HG02642 (cell line): ENCODE results near the gene CLEC18A.
"Not testable (repeated sequence)": the region's sequence is repeated elsewhere in the genome, so short reads cannot be mapped to it uniquely, and the experiment has no call there.

ENCODE experiments used
- ATAC-seq: cut with Tn5 transposase; IDR thresholded peaks from one replicate; pipeline ENCODE4 v1.9.1; 2021; ENCODE audit warnings: mild to moderate bottlenecking; ENCODE audit not compliant: unreplicated experiment, poor library complexity

CLEC18A gene

DNA sequence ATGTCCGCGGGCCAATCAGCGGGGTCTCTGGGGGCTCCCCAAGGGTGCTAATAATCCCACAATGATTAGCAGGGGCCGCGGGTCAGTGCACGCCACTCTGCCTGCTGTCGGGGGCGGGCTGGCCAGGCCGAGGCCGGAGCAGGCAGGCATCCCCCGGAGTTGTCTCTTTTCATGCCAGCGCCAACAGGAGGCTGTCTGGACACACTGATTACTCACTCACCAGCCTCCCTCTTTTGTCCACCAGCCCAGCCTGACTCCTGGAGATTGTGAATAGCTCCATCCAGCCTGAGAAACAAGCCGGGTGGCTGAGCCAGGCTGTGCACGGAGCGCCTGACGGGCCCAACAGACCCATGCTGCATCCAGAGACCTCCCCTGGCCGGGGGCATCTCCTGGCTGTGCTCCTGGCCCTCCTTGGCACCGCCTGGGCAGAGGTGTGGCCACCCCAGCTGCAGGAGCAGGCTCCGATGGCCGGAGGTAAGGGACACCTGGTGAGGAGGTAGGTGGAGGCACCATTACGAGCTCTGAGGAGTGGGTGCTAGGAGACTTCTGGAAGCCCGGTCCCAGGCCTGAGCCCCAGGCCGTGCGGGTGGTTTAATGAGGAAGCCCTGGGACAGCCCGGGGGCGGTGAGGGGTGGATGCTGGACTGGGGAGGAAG, at the start of gene CLEC18A:
Gene CLEC18A, plus strand, starts transcription at position 318 of the 655 bp plus-strand sequence. Its CDS starts 33 bp downstream, at position 351.
- not testable (repeated sequence) for ATAC-seq

DNA sequence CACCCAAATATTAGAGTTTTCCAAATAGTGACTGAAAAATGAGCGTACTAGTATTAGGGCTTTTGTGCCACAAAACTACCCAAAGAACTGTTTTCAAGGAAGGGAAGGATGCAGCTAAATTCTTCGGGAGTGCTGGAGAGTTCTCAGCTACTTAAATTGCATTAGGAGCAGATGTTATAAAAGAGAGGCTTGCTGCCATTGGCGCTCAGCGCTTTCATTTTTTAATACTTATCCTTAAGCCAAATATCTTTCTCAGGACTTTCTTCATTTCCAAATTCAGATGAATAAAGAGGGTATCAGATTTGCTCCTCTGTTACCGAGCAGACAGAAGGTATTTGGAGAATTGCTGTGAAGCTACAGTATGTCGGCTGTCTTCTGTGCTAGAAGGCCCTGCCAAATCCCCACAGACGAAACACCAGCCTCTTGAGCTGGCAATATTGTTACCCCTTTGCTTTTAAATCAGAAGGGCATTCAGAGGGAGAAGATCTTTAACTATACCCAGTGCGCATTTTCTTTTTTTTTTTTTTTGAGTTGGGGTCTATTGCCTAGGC, 47.2 kb upstream of the CLEC18A start:
- no peak for ATAC-seq

DNA sequence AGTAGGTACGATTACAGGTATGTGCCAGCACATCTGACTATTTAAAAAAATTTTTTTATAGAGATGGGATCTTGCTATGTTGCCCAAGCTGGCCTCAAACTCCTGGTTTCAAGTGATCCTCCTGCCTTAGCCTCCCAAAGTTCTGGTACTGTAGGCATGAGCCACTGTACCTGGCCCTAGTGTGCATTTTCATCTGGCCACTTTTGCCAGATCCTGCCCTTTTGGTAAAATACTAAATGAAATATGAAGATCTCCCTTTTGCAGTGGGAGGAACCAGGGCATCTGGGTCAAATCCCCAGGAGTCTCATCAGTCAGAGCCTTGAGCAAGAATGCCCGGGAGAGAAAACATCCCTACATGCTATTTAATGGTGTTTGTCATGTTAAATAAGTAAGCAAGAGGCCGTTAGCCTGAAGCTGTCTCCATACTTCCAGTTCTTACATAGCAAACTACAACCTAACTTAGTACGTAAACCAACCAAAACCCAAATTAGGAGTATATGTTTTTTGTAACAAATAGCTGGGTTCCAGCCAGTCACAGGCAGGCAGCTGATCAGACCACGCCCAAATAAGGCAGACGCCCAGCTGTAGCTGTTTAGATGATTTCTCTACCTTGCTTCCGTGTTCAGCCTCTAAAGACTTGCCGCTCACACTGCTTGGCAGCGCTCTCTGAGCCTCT, 46.5 kb upstream of the CLEC18A start:
- no peak for ATAC-seq

DNA sequence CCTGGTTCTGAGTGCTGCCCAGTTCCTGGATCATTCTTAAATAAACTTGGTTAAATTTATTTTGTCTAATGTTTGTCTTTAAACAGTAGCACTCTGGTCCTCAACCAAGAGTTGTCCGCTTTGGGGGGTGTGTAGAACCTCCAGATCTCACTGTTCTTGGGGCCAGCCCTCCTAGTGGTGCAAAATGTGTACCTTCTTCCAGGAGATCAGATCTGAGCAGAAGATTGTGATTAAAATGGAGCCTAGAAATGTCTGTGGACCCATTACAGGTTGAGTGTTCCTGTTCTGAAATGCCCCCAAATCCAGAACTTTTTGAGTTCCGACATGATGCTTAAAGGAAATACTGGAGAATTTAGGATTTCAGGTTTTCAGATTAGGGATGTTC, 46.0 kb upstream of the CLEC18A start:
- no peak for ATAC-seq

DNA sequence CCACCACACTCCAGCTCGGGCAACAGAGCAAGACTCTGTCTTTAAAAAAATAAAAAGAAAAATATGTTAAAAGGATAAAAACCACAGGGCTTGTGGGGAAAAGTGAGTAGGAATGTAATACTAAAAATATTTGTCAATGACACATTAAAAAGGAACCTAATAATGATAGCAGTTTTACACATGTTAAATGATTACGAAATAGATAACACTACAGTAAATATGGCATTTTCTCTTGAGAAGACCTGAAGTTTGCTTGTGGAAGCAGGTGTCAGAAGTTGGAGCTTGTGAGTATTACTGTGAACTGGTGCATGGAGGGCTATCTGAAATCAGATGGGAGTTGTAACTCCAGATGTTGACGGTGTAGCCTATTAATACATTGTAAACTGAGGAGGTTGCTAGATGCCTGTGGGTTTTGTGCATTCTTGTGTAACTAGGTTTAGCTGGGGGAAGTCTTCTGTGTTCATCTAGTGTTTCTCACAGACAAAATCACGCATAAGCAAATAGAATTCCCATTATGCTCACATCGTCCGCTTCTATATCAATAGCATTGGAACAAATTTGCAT, 44.2 kb upstream of the CLEC18A start:
- no peak for ATAC-seq

DNA sequence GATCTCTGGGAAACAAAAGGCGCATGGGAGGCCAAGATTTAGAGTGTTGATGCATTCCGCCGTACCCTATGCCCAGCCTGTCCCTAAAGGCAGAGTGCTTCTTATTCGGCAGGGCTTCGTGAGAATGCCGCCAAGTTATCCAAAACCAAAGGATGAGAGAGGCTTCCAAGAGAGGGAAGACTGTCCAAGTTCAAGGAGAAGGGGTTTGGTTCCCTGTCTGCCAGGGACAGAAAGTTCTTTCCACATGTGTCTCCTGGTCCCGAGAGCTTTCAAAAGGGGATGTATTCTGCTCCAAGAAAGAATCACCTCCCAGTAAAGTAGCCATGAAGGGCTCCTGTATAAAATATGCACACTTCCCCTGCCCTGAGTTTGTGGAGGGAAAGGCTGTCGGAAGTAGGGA, 42.1 kb upstream of the CLEC18A start:
- ATAC-seq, result no peak

DNA sequence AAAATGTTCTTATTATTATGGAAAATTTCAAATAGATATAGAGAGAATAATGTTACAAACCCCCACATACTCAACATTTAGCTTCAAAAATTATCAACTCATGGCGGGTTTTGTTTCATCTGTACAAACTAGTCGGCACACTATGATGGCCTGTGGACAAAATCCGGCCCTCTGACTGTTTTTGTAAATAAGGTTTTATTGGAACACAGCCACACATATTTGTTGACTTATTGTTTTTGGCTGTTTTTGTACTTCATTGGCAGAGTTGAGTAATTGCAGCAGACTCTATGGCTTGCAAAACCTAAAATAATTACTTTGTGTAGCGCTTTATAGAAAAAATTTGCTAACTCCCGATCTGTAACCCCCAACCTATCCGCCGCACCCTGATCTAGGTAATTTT, 41.4 kb upstream of the CLEC18A start:
- ATAC-seq, result no peak

DNA sequence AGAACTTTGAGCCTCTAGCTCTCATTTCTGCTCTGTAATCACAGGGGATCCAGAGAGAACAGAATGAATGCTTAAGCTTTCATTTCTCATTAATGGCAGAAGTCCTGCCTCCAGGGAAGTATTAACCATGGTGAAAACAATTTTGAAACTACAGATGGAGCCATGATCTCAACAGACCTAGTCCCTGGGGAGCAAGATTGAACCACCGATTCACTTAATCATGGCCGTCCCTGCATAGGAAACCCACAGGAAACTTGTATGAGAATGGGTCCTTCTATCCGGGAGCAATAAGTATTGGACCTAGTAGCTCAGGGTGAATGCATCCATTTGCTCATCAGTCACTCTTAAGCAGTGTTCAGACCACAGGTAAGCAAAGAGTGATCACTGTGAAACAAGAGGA, 40.2 kb upstream of the CLEC18A start:
- no peak for ATAC-seq

DNA sequence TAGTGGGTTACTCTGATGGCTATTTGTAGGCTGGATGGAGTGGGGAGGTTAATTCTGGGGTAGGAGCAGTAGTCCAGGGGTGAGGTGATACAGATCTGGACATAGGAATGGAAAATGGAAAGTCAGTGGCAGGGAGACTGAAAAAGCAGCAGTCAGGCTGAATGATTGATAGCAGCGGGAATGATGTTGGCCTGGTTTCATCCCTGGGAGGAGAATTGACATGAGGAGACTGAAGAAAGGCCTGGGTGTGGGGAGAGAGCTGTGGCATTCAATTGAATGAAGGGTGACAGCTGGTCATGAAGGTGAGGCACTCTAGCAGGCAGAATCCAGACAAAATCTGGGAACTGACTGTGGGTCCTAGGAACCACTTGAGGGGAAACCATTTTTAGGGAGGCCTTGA, 34.7 kb upstream of the CLEC18A start:
- ATAC-seq, result no peak

DNA sequence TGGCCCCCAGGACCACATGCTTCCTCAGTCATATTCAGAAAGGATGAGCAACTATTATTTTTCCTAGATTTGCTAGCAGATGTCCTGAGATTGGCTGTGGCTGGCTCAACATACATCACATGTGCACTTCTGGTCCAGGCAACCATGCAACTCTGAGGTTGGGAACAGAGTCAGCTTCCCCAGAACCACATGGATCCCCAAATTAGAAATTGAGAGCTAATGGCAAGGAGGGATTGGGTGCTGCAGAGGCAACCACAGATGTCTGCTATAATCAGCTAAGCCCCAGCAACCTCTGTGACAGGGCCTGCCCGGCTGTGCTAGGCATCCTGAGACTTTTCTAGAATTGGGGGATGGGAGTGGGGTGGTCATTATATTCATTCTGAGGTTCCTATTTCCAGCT, 33.8 kb upstream of the CLEC18A start:
- ATAC-seq, result no peak

DNA sequence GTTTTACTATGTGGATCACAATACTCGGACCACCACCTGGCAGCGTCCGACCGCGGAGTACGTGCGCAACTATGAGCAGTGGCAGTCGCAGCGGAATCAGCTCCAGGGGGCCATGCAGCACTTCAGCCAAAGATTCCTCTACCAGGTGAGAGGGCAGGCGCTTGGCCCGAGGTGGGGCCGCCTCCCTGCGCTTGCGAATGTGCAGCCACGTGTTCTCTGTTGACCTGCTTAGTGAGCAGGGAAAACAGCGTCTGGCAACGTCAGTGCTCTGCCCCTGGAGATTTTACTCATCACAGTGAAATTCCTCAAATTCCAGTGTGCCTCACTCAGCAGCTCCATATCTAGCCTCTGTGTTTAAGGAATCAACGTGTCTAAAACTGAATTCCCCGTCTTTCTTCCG, 33.4 kb upstream of the CLEC18A start:
- no peak for ATAC-seq

DNA sequence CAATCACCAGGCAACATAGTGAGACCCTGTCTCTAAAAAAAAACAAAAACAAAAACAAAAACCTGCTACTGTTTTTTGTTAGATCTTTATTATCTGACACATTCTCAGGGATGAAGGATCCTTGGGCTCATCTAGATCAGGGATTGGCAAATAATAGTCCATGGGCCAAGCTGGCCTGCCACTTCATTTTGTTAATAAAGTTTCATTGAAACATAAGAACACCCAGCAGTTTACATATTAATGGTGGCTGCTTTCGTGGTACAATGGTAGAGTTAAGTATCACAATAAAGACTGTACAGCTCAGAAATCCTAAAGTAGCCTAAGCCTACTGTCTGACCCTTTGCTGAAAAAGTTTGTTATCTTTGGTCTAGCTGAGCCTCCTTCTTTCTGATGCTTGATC, 32.9 kb upstream of the CLEC18A start:
- no peak for ATAC-seq

DNA sequence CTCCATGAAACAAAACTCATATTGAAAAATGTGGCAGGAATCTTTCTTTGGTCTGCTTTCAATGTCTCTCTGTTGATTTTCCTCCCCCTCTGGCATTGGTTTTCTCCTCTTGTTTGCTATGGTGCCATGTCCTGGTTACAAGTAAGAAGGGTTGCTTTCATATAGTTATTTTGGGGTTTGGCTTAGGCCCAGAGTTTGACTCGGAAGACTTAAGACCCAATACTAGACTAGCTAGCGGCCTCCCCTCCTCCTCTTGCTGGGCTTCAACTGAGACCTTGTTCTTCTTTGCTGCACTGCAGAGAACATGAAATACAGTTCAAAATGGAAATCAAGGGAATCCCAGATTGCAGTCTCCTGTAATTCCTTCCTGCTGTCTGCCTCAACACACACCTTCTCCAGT, 30.0 kb upstream of the CLEC18A start:
- ATAC-seq, result no peak

DNA sequence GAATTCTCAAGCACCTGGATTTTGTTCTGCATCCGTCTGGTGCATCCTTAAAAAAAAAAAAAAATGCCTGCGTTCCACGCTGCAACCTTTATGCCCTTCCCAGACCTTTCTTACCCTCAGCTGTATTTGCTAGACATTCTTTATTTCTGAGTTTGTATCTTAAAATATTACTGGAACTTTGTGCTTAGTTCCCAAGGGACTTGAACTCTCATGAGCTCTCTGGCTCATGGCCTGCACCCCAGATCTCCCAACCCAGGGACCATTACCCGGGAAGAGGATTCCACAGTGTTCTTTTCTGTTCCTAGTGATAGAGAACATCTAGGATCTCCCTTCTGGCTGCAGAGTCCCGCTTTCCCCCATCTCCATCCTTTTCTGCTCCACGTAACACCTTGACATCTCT, 28.9 kb upstream of the CLEC18A start:
- no peak for ATAC-seq

DNA sequence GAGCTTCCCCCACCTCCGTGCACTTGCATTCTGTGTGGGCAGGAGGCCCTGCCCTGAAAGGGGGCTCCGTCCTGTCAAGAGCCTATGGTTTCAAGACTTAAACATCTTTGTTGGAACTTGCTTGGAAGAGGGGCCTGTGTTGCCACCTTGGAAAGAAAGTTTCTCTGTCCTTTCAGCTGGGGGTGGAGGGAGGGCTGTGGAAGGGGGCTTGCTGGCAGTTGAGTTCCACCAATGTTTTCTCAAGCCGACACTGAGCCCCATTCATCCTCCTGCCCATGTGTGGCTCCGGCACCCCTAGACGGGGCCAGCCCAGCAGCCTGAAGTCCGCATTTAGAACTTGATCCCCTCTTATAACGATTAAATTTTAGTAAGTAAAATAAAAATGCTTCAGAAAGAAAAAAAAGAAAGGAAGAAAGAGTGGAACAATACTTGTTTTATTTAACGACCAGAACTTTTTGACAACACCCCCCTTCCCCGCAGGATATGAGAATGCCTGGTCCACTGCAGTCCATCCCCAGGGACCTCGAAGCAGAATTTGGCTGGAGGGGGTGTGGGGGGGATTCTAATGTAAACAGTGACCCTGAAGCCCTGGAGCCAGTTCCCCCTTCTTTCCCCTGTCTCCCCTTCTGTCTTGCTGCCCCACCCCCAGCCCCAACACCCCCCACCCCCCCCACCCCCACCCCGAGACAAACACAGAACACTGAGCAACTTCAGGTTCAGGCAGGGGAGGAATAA, 26.9 kb upstream of the CLEC18A start:
- ATAC-seq, result no peak

DNA sequence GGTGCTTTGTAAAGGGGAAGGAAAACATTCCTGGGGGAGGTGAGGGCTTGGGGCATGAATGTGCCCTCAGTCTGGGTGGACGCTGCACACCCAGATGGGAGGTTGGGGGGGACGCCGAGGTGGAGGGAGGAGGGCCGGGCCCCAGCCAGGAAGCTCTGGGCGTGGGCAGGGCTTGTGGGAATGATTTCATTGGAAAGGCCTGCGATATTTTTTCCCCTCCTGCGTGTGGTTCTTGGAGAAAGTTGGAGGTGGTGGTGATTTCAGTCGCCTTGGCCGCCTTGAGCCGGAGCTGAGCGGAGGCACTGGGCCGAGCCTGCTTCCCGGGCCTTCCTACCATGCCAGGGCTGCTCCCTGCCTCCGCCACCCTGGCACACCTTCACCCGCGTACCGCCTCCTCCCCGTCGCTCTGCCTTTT, 26.4 kb upstream of the CLEC18A start:
- ATAC-seq, result no peak

DNA sequence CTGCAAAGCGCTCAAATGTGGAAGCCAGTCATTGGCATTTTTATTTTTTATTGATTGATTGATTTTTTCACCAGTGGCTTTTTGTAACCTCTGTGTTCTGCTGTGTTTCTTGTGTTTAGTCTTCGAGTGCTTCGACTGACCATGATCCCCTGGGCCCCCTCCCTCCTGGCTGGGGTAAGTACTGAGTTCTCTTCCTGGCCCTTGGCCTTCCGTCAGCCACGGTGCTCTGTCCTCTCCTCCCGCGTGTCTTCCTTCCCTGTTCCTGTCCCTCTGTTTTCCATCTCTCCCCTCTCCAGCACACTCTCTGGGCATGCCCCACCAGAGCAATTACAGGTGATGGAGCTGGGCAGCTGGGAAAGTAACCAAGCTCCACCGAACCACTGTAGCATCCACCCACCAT, 25.8 kb upstream of the CLEC18A start:
- ATAC-seq, result no peak

DNA sequence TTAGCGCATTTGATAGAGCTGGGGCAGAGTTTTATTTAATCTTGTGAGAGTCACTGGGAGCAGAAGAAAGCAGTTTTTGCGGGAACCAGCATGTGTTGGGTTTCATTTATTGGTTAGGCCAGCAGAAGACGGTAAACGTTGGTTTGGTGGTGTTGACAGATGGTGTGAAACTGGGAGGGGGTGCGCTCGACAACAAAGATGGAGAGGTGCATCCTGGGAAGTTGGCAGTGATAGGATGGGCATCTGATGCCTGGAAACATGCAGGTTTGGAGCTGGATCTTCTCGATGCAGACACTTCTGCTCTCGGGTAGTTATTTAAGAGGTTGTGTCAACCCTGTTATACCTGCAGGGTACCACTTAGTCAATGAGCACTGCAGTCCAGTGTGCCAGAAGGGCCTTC, 24.9 kb upstream of the CLEC18A start:
- ATAC-seq, result no peak

DNA sequence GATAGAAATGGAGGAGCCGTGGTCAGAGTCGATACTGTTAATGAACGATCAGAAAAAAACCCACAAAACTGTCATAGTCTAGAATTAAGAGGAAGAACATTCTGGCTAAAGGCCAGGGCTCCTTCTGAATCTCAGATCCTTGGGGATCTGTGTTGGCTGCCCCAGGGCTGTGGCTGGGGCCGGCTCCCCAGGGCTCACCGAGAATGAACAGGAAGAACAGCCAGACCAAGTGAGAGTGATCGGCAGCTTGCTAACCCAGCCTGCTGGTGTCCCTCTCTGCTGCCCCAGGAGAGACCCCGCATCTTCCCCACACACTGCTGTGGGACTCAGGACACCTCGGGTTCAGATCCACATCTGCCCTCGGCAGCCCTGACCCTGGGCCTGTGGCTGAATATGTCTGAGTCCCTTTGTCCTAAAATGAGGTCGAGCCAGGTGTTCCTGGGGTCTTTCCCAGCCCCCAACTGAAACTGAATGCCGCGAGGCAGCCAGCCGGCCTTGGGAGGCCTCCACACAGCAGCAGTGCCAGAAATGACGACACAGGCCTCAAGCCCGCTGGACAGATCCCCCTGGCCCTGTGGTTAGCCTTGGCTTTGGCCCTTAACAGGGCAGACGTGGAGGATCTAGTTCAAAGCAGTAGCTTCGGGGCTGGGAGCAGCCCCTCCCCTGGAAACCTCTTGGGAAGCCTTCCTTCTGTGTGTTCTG, 23.9 kb upstream of the CLEC18A start:
- no peak for ATAC-seq

DNA sequence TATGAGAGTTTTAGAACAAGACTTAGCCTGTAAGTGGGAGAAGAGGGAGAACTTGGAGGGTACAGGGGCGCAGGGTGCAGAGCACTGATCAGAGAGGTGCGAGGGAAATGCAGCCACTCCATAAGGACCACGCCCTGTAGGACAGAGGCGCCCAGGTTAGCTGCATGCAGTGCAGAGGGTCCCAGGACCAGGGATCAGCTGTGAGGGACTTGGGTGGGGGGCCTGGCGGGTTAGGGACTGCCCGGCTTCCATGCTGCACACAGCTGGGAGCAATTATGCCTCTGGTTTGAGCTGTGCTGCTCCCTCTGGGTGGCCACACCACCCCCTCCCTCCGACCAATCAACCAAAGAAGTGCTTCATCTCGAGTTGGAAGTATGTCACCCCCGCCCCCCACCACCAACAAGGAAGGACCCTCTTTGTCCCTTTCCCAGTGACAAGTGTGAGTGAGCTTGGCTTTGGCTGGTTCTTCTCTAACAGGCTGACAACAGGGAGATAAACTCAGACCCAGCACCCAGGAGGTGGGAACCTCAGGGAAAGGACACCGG, 22.2 kb upstream of the CLEC18A start:
- no peak for ATAC-seq
